Activated CD8-positive, alpha-beta T cell treated with anti-CD3 and anti-CD28 coated beads, Interleukin-2, amount 10 ng/mL, durations not matched to agents 7 days and 5 days (primary cell): ENCODE measurements around the gene CEACAM3. TPM values are rescaled to one million over a fixed set of nuclear protein-coding genes. Genes with fewer than 3 reads are reported as not detected.
"Not testable (repeated sequence)": the region's sequence is repeated elsewhere in the genome, so short reads cannot be mapped to it uniquely, and the experiment has no call there.

ENCODE experiments used
- ATAC-seq: fragments of 150-1000 bp; cut with Tn5 transposase; one replicate; pipeline ENCODE4 v1.10.0; 2021; ENCODE audit warnings: moderate library complexity
- CTCF ChIA-PET: fragments of 350-600 bp; sonication (Branson Sonifier 250); formaldehyde crosslinking; loops from one replicate; lab custom pipeline; 2021; ENCODE audit warnings: antibody characterized with exemption; lab: Charles Lee
- POLR2A ChIA-PET: fragments of 350-600 bp; sonication (Branson Sonifier 250); formaldehyde crosslinking; loops from one replicate; lab custom pipeline; 2021; ENCODE audit warnings: antibody characterized with exemption; lab: Charles Lee
- DNase-seq: peaks from one replicate; pipeline ENCODE4 v3.0.0-alpha.2; 2020
- H3K27ac Mint-ChIP-seq: one replicate; pipeline ENCODE4 v1.8.0; 2021; ENCODE audit warnings: mild to moderate bottlenecking, mixed read lengths
- H3K27me3 Mint-ChIP-seq: one replicate; pipeline ENCODE4 v1.8.0; 2021; ENCODE audit warnings: low read depth, mixed read lengths
- H3K36me3 Mint-ChIP-seq: one replicate; pipeline ENCODE4 v1.8.0; 2021; ENCODE audit warnings: low read depth, mixed read lengths
- H3K4me1 Mint-ChIP-seq: one replicate; pipeline ENCODE4 v1.8.0; 2021; ENCODE audit warnings: low read depth, mixed read lengths
- H3K4me3 Mint-ChIP-seq: one replicate; pipeline ENCODE4 v1.8.0; 2021; ENCODE audit warnings: mild to moderate bottlenecking, mixed read lengths
- H3K9me3 Mint-ChIP-seq: one replicate; pipeline ENCODE4 v1.8.0; 2022; ENCODE audit warnings: mixed read lengths; ENCODE audit not compliant: insufficient read depth
- total RNA-seq, 2 experiments: library from RNA; stranded (reverse); gene quantifications; one replicate each; pipeline ENCODE4 v1.2.3, GENCODE V29; 2021

CEACAM3 gene
- total RNA-seq, result not detected

DNA sequence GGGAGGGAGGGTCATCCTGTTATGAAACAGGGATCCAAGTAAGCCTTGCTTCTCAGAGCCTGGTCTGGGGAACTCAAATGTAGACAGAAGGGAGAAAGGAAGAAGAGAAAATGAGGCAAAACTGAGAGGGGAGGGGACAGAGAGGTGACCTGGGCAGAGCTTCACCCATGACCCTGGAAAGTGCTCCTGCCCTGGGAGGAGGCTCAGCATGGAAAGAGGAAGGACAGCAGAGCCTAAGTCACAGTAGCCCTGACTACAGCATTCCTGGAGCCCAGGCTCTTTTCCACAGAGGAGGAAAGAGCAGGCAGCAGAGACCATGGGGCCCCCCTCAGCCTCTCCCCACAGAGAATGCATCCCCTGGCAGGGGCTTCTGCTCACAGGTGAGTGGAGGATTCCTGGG is at the start of gene CEACAM3:
TSS of gene CEACAM3 (plus strand) at position 226 of the 400 bp plus-strand sequence. CDS start at position 317, 91 bp downstream.
- Mint-ChIP-seq H3K4me1 (no peaks in the 10 kb centered on the region), H3K27me3 (peaks cover 27% of the 10 kb centered on the region), H3K4me3 (no peak within 1 kb of the TSS), H3K9me3 (no peaks in the 10 kb centered on the region), H3K27ac (no peak within 1 kb of the TSS), H3K36me3 (no peaks in the 10 kb centered on the region)
- DNase-seq (no peak), ATAC-seq (no peak)
- ChIA-PET CTCF (interaction anchor here (0.7 to 6.1 kb wide), 6 partner anchors 11 to 163 kb away, joined by 3 to 152 read pairs (median 25); partner anchors contain the start of gene RABAC1), POLR2A (no interaction called here)

DNA sequence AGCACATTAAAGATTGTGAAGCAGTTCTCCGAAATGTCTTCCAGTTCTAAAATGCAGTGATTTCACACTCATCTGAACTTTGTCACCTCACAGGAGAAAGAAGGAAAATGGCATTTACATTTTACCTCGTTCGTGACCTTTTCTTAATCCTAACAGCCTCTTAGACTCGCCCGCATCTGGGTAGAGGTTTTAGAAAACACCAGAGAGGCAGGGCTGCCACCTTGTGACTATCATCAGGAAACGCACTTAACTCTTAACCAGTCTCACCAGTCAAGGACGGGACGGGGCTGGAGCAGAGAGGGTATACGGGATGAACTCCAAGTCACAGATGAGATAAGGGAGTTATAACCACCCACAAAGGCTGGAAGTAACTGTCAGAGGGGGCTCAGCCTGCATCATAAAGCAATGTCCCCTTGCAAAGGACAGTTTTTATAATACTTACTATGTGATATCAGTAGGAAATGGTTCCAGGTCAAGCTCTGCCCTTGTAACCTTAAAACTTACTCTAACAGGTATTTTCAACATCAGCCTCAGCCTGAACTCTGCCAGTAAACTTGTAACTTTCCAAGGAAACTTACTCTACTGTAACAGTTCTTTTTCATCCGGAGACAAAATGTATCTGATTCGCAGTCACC is 49.7 kb upstream of the CEACAM3 start:
- Mint-ChIP-seq H3K4me1 (peaks cover 9% of the 10 kb centered on the region), H3K27ac (no peak overlapping the region), H3K9me3 (no peaks in the 10 kb centered on the region), H3K36me3 (no peaks in the 10 kb centered on the region), H3K4me3 (no peak overlapping the region), H3K27me3 (peaks cover 47% of the 10 kb centered on the region)
- POLR2A ChIA-PET, result no interaction called here
- DNase-seq (peak; percentile 70), ATAC-seq (peak; percentile 84)
- CTCF ChIA-PET, result interaction anchor here (1.1 to 3.5 kb wide), 8 partner anchors 7 to 92 kb away, joined by 3 to 22 read pairs (median 4); no protein-coding TSS in a partner anchor

DNA sequence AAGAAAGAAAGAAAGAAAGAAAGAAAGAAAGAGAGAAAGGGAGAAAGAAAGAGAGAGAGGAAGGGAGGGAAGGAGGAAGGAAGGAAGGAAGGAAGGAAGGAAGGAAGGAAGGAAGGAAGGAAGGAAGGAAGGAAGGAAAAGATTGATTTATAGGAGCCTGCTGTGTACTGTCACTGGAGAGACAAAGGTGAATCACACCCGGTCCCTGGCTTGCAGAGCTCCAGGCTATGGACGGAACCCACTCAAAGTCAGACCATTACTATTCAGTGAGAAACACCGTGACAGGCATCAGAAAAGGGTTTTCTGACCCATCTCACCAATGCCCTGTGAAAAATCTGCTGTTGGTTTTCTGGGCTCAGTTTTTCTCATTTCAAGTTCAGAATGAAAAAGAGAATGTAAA is 48.4 kb upstream of the CEACAM3 start:
- CTCF ChIA-PET, result interaction anchor here (1.1 to 3.5 kb wide), 3 partner anchors 41 to 93 kb away, joined by 3 to 22 read pairs (median 13); no protein-coding TSS in a partner anchor
- Mint-ChIP-seq H3K27me3 (peaks cover 53% of the 10 kb centered on the region), H3K4me3 (no peak overlapping the region), H3K27ac (no peak overlapping the region), H3K36me3 (no peaks in the 10 kb centered on the region), H3K9me3 (no peaks in the 10 kb centered on the region), H3K4me1 (peaks cover 9% of the 10 kb centered on the region)
- DNase-seq (no peak), ATAC-seq (no peak)
- POLR2A ChIA-PET, result no interaction called here

DNA sequence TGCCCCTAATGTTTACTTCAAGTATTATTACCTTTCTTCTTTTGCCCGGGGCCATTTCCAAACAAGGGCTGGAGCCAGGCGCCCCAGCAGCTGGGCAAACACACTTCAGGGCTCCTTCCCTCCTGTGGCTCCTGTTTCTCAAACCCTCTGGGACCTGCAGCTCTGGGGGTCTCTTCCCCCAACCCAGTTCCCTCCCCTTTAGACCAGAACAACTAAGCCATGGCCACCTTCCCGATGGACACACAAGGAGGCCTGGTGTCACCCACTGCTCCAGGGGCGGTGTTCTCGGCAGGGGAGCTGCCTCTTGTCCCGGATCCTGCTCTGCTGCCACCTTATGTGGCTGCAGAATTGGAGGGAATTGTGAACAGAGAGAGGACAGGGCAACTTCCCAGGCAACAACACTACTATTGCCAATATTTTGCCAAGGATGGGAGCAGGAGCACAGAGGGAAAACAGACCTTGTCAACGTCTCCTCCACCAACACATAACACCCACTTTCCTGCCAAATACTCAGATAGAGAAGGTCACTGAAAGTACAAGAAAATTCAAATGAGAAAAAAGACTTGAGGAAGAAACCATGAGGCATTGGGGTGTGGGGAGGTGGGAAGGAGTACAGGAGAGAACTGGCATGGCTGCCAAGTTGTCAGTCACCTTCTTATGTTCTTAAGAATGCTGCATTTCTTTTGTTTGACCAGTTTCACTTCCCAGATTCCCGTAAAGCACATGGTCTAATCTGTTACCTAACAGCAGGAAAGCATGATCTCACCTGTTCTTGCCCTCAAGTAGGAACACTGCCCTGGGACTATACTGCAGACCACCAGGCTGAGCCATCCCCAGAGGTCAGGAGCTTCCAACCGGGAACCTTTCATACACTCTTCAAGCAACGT is 45.9 kb upstream of the CEACAM3 start:
- CTCF ChIA-PET, result interaction anchor here (3.1 to 5.4 kb wide), 3 partner anchors 13 to 44 kb away, joined by 16 to 177 read pairs (median 40); no protein-coding TSS in a partner anchor
- H3K4me1 Mint-ChIP-seq, H3K4me3 Mint-ChIP-seq, POLR2A ChIA-PET, ATAC-seq, H3K27ac Mint-ChIP-seq, DNase-seq, H3K9me3 Mint-ChIP-seq, H3K36me3 Mint-ChIP-seq: not testable (repeated sequence)
- H3K27me3 Mint-ChIP-seq, result peaks cover 49% of the 10 kb centered on the region

DNA sequence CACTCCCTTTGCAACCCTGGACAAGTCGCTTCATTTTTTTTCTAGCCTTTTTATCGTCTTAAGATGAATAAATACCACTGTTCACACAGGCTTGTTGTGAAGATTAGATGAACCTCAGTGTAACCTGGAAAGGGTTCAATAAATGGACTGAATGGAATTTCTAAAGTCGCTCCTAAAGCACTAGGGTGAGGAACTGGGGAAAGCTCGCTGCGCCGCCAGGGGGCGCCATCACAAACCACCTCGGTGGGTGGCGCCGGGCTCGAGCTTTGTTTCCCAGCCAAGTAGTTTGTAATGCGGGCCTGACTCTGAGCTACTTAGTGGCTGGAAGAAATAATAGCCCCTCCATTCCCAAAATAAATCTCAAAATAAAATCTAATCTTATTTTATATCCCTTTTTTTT is 43.2 kb upstream of the CEACAM3 start:
- Mint-ChIP-seq H3K9me3 (no peaks in the 10 kb centered on the region), H3K36me3 (no peaks in the 10 kb centered on the region), H3K4me3 (no peak overlapping the region), H3K27me3 (peaks cover 34% of the 10 kb centered on the region), H3K27ac (no peak overlapping the region), H3K4me1 (no peaks in the 10 kb centered on the region)
- ChIA-PET CTCF (interaction anchor here (0.7 to 5.4 kb wide), 38 partner anchors 7 to 372 kb away, joined by 3 to 177 read pairs (median 4); partner anchors contain the start of gene CEACAM3), POLR2A (interaction anchor here (0.6 kb wide), 1 partner anchor 81 kb away, joined by 4 read pairs; no protein-coding TSS in a partner anchor)
- DNase-seq (peak; percentile 79), ATAC-seq (peak; percentile 67)

DNA sequence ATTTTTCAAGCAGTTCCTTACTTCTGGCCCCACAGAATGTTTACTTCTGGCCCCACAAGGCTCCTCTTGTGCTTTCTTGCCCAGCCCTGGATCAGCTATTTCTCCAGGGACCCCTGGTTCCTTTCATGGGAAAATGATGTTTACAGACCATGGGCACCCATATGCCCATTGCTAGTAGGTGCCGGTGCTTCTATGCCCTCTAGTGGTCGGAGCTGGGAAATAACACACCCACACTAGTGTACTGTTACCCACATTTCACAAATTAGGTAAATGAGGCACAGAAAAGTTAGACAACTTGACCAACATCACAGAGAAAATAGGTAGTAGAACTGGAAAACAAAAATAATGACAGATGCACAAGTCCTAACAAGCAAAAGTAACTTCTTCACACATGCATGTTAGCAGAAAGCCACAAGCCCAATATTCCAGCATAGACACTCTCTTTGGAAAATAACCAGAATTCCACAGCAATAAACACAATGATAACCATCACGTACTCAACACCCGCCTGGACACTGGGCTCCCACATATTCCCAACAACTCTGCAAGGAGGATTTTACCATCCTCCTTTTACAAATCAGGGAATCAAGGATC is 42.4 kb upstream of the CEACAM3 start:
- ChIA-PET POLR2A (no interaction called here), CTCF (interaction anchor here (0.7 to 5.4 kb wide), 31 partner anchors 8 to 260 kb away, joined by 3 to 177 read pairs (median 4); partner anchors contain the start of gene CEACAM3)
- Mint-ChIP-seq H3K36me3 (no peaks in the 10 kb centered on the region), H3K9me3 (no peaks in the 10 kb centered on the region), H3K4me3 (no peak overlapping the region), H3K27ac (no peak overlapping the region), H3K27me3 (peaks cover 34% of the 10 kb centered on the region), H3K4me1 (no peaks in the 10 kb centered on the region)
- DNase-seq (peak; percentile 78), ATAC-seq (peak; percentile 89)

DNA sequence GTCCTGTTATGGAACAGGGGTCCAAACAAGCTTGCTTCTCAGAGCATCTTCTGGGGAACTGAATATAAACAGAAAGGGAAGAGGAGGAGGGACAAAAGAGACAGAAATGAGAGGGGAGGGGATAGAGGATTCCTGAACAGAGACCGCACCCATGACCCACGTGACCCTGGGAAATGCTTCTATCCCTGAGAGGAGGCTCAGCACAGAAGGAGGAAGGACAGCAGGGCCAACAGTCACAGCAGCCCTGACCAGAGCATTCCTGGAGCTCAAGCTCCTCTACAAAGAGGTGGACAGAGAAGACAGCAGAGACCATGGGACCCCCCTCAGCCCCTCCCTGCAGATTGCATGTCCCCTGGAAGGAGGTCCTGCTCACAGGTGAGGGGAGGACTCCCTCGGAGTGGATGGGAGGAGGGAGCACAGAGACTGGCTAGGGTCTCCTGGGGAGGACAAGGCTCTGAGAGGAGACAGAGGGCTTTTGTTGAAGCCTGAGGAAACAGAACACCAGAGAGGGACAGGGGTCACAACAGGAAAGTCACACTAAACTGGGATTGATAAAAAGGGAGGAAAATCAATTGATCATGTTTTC is 41.0 kb upstream of the CEACAM3 start, which contains the start of gene CEACAM6:
TSS of gene CEACAM6 (plus strand) at position 203 of the 586 bp plus-strand sequence. CDS start at position 312, 109 bp downstream.
- H3K4me3 Mint-ChIP-seq, result no peak within 1 kb of the TSS
- H3K36me3 Mint-ChIP-seq, result no peaks in the 10 kb centered on the region
- no peak for ATAC-seq
- peaks cover 41% of the 10 kb centered on the region for H3K27me3 Mint-ChIP-seq
- H3K4me1 Mint-ChIP-seq, result no peaks in the 10 kb centered on the region
- H3K27ac Mint-ChIP-seq, result no peak within 1 kb of the TSS
- H3K9me3 Mint-ChIP-seq, result no peaks in the 10 kb centered on the region
- no peak for DNase-seq
- CTCF ChIA-PET, result interaction anchor here (0.6 to 5.4 kb wide), 7 partner anchors 8 to 38 kb away, joined by 3 to 177 read pairs (median 40); partner anchors contain the start of gene CEACAM3
- POLR2A ChIA-PET, result no interaction called here

DNA sequence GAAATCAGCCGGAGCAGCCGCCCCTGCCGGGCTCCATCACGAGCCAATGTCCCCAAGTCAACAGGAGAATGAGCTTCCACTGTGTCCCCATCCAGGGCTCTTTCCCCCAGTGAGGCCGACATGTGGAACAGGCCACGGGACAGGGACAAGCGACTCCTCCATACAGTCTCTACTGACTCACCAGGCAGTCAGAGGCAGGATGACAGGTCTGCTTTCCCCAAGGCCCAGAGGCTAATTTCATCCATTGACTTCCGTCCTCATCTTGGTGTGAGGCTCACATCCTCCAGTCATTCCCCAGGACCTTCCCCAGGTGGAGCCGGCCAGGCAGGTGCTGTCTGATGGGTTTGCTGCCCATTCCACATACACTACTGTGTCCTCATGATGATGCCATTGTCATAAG is 37.5 kb upstream of the CEACAM3 start:
- H3K4me1 Mint-ChIP-seq, result no peaks in the 10 kb centered on the region
- no peak overlapping the region for H3K4me3 Mint-ChIP-seq
- ATAC-seq (no peak), DNase-seq (no peak)
- H3K27ac Mint-ChIP-seq, result no peak overlapping the region
- H3K27me3 Mint-ChIP-seq, result peaks cover 45% of the 10 kb centered on the region
- H3K36me3 Mint-ChIP-seq, result no peaks in the 10 kb centered on the region
- CTCF ChIA-PET, result no interaction called here
- POLR2A ChIA-PET, result no interaction called here
- H3K9me3 Mint-ChIP-seq, result no peaks in the 10 kb centered on the region

DNA sequence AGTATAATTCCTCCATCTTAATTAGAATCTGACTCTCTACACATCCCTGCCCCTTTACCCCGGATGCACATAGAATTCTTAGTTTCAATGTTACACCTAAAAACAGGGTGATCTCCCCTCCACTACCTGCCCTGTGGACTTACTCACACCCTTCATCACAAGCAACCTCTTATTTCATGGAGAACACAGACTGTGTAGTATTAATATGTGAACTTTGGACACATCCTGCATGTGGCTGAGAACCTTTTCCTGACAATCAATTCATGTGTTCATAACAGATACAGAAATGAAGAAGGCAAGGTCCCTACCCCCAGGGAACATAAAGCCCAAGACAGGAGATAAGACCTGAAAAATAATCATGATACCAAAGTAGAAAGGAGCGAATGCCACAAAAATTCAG is 29.3 kb upstream of the CEACAM3 start:
- DNase-seq (no peak), ATAC-seq (no peak)
- Mint-ChIP-seq H3K36me3 (no peaks in the 10 kb centered on the region), H3K4me1 (no peaks in the 10 kb centered on the region), H3K4me3 (no peak overlapping the region), H3K27ac (no peak overlapping the region), H3K9me3 (no peaks in the 10 kb centered on the region), H3K27me3 (peaks cover 48% of the 10 kb centered on the region)
- ChIA-PET CTCF (interaction anchor here (1.2 kb wide), 1 partner anchor 28 kb away, joined by 3 read pairs; no protein-coding TSS in a partner anchor), POLR2A (interaction anchor here (0.6 kb wide), 1 partner anchor 10 kb away, joined by 3 read pairs; no protein-coding TSS in a partner anchor)

DNA sequence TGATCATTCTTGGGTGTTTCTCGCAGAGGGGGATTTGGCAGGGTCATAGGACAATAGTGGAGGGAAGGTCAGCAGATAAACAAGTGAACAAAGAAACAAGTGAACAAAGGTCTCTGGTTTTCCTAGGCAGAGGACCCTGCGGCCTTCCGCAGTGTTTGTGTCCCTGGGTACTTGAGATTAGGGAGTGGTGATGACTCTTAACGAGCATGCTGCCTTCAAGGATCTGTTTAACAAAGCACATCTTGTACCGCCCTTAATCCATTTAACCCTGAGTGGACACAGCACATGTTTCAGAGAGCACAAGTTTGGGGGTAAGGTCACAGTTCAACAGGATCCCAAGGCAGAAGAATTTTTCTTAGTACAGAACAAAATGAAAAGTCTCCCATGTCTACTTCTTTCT is 28.3 kb upstream of the CEACAM3 start:
- peaks cover 47% of the 10 kb centered on the region for H3K27me3 Mint-ChIP-seq
- CTCF ChIA-PET, result not testable (repeated sequence)

DNA sequence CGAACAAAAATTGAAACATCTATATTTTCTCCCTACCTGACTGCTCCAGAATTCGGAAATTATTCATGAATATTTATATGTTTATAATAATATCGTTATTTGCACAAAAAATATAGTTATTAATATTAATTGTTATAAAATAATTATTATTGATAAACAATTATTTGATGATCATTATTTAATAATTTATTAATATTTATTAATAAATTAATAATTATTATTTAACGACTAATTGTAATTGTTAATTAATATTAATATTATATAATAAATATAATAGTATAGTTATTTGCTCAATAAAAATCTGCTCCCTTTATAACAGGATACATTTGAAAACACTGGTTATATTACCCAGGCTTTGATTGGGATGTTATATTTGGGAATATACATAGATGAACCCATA is 26.8 kb upstream of the CEACAM3 start:
- DNase-seq, result no peak
- H3K4me3 Mint-ChIP-seq, result no peak overlapping the region
- H3K9me3 Mint-ChIP-seq, result no peaks in the 10 kb centered on the region
- peaks cover 51% of the 10 kb centered on the region for H3K27me3 Mint-ChIP-seq
- H3K36me3 Mint-ChIP-seq, result no peaks in the 10 kb centered on the region
- no peak for ATAC-seq
- H3K4me1 Mint-ChIP-seq, result peaks cover 15% of the 10 kb centered on the region
- POLR2A ChIA-PET, result no interaction called here
- no peak overlapping the region for H3K27ac Mint-ChIP-seq
- CTCF ChIA-PET, result interaction anchor here (1.1 to 1.2 kb wide), 2 partner anchors 15 to 16 kb away, joined by 4 read pairs; no protein-coding TSS in a partner anchor

More for the DNA sequence above, 28.3 kb upstream of the CEACAM3 start:
- DNase-seq, H3K27ac Mint-ChIP-seq, ATAC-seq, H3K4me3 Mint-ChIP-seq, H3K9me3 Mint-ChIP-seq, POLR2A ChIA-PET, H3K36me3 Mint-ChIP-seq, H3K4me1 Mint-ChIP-seq: not testable (repeated sequence)
